ENCODE measurements around the gene ZNF580. TPM values are rescaled to one million over a fixed set of nuclear protein-coding genes. Genes with fewer than 3 reads are reported as not detected.

Gene ZNF580, protein sequence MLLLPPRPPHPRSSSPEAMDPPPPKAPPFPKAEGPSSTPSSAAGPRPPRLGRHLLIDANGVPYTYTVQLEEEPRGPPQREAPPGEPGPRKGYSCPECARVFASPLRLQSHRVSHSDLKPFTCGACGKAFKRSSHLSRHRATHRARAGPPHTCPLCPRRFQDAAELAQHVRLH
- 7.5 TPM for total RNA-seq

DNA sequence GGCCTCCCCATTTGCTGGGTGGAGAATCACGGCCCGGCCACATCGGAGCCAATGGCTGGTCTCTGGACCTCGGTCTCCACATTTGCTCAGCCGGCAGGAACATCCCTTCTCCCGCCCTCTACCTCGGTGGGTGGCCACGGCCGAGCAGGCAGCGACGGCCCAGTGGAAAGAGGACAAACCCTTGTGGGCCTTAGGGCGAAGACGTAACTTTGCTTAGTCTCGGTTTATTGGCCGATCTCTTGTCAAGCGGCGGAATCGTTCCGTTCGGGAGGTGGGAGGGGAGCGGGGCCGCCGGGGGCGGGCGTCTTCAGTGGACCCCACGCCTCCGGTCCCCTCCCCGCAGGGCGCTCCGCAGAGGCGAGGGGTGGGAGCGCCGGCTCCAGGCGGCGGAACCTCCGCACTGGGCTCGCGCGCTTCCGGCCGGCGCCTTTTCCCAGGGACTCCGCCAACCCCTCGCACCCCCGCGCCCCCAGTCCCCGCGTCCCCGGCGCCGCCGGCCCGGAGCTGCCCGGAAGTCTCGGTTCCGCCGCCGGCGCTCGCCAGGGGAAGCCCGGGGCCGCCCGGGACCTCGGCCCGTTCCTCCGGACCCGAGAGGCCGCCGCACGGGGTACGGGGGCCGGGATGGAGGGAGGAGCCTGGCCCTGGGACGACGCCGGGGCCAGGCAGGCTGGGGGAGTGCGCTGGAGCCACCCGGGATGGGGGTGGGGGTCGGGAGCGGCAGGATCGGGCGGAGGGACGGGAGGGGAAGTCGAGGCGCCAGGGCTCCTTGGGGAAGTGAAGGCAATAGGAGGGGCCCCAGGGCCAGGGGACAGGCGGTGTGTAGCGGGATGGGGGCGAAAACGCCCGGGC lies at the start of gene ZNF580:
Gene ZNF580 (plus strand): TSS at position 426 of the 849 bp plus-strand sequence. CDS start 1,507 bp downstream, outside the sequence.
- DNase-seq (ENCODE audit: low spot score) (peak; percentile 73), ATAC-seq (peak; percentile 73)

DNA sequence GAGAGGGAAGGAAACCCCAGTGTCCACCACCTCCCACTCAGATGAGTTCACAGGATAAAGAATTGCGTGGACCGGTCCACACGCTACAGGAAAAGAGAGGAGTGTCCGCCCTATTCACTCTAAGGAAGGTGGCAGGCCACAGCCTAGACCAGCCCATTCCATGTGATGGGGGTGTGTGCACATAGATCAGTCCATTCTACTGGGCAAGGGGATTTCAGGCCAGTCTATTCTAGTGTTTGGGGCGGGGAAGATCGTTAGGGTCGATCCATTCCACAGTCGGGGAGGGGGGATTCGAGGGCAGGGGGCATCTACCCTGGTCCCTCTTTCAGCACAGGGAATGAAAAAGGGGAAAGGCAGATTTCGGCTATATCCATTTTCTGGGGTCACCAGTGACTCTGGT lies 49.2 kb upstream of the ZNF580 start:
- DNase-seq (ENCODE audit: low spot score): no peak
- ATAC-seq: no peak

DNA sequence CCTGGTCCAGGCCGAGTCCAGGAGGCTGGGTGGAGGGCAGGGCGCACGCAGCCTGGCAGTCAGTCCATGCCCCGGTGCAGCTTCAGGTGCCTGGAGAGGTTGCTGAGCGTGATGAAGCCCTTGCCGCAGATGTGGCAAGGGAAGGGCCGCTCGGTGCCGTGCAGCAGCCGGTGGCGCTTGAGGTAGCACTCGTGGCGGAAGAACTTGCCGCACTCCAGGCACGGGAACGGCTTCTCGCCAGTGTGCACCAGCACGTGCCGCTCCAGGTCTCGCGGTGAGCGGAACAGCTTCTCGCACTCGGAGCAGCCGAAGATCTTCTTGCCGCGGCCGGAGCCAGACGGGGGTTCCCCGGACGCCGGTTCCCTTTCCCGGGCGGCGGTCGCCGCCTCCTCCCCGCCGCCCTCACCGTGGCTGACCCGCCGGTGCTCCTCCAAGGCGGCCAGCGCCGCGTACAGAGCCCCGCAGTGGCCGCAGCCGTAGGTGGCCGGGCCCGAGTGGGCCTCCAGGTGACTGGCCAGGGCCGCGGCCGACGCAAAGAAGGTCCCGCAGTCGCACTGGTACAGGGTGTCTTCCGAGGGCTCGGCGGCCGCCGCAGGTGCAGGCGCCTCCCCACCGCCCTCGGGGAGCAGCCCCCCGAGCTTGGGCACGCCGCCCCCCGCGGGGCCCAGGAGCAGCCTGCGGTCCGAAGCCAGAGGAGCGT lies 48.3 kb upstream of the ZNF580 start:
- DNase-seq (ENCODE audit: low spot score): no peak
- no peak for ATAC-seq

DNA sequence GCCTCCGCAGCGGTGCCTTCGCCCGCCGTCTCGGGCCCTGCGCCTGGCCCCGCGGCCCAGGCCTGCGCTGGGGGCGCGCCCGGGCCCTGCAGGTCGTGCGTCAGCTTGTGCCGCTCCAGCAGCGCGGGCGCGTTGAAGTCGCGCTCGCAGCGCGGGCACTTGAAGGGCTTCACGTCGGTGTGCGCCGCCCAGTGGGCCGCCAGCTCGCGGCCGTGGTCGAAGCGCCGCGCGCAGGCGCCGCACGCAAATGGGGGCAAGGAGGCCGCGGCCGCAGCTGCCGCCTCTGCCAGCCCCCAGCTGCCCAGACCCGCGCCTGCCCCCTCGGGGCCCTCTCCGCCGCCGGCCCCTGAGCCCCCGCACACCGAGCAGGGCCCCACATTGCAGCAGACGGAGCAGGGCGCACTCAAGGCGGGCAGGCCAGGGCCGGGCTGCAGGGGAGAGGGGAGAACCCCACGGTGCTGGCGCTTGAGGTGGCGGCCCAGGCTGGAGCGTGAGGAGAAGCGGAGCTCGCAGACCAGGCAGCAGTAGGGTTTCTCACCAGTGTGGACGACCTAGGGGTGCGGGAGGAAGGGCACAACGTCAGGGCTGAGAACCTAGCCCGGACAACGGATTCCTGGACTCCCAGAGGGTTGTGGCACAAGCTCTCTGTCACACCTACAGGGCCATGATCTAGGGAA lies 47.6 kb upstream of the ZNF580 start:
- ATAC-seq: no peak

DNA sequence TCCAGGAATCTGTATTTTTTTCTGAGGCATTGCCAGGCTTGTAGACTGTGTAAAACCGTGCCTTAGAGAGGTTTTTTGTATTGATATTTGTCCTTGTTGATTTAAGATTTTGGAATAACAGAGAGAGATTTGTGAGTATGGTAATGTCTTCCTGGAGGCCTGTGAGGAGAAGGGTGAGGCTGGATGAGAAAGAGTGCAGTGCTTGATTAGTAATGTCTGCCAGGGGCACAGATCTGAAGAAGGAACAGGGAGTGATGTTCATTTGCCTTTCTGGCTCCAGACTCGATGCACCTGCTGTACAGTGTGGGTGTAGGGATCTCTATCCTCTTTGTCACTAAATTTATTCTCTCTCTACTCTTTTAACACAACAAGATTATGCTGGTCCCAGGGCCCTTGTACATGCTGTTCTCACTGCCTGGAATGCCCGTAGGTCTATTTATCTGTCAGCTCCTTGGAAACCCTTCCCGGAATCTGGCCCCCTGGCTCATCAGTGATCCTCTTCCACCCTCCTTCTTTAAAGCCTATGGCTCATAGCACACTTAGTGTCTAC lies 45.7 kb upstream of the ZNF580 start:
- DNase-seq (ENCODE audit: low spot score): no peak
- ATAC-seq: no peak

More for the DNA sequence above, 47.6 kb upstream of the ZNF580 start:
- DNase-seq (ENCODE audit: low spot score): no peak

DNA sequence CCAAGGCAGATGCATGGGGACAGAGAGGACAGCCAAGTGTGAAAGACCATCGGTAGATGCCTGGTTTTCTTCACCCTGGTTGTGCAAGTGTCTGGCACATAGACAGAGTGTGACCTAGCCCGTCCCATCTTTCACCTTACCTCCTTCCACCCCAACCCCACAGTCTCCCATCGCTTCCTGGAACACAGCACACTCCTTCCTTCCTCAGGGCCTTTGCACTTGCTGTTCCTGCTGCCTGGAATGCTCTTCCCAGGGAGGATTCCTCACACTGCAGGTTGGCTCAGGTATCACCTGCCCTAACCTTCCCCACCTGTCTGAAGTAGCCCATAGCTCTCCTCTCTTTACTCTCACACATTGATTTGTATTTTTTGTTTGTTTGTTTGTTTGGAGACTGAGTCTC lies 44.5 kb upstream of the ZNF580 start:
- ATAC-seq: no peak
- DNase-seq (ENCODE audit: low spot score): no peak

DNA sequence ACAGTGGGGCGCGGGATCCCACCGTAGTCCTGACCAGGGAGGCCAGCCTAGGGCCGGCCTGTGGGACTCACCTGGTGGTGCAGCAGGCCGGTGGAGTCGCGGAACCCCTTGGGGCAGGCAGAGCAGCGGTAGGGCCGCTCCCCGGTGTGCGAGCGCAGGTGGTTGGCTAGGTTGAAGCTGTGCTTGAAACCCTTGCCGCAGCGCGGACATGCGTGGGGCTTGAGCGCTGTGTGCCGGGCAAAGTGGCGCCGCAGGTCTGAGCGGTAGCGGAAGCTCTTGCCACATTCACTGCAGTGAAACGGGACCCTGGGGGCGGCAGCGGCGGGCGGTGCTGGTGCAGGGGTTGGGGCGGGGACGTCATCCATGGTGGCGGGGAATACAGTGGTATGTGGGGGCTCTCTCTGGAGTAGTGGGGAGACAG lies 43.3 kb upstream of the ZNF580 start:
- ATAC-seq (no peak), DNase-seq (ENCODE audit: low spot score) (no peak)

DNA sequence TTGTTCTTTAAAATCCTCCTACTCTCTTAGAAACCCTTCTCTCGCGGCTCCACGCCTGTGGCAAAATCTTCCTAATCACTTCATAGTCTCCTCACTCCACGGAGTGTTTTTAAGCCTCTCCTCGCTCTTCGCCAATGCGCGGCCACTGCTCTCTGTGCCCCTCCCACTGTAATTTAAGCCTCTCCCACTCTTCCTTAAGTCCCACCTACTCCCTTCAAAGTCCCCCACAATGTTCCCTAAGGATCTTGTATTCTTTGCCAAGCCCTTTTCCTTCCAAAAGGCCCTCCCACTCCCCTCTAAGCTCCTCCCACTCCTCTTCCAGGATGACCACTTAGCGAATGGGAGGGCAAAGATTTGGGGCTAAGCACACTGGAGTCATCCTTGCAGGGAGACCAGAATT lies 42.8 kb upstream of the ZNF580 start:
- no peak for ATAC-seq
- DNase-seq (ENCODE audit: low spot score): no peak

DNA sequence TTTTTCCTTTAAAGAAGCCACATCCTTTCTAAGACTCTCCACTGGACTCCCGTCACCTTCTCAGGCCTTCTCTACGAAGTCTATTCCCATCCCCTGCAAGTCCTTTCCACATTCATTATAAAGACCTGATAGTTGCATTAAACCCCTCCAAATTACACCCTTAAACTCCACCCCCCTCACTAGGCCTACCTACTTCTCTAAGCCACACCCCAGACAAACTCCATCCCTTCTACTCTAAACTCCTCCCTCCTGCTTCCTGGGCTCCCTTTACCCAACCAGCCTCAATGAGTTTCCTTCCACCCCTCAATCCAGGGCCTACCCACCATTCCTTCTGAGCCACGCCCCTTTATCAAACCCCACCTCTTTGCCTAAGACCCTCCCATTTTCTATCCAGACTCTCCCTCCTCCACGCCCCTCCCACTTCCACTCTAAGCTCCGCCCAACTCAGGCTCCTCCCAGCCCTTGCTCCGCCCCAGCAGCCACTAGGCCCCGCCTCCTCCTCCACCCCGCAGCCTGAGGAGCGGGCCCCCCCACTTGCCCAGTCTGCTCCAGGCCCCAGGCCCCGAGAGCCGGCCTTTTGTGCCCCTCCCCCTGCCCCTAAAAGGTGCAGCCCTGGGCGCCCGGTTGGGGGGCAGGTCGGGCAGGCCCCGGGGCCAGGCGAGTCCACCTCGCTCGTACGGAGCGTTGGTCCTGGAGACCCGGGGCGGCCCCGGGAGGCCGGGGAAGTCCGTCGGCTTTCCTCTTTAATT lies 41.9 kb upstream of the ZNF580 start:
- ATAC-seq (peak; percentile 82), DNase-seq (ENCODE audit: low spot score) (peak; percentile 93)

DNA sequence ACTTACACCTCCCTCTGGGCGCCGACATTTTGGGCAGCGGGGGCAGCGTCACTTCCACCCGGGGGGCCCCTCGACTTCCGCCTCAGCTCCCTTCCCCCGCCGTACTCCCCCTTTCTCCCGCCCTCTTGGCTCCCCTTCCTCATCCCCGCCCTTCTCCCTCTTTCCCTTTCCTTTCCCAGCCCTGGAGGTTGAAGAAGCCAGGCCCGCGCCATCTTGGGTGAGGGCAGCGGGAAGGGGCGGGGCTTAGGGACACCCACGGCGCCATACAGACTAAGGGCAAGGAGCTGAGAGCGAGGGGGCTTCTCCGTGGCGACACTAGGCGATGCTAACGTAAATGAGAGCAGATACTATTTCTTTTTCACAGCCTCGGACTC lies 41.3 kb upstream of the ZNF580 start, which contains the start of gene FIZ1:
Gene FIZ1 (minus strand): TSS at position 50 of the 374 bp plus-strand sequence. CDS start 1,652 bp downstream, outside the sequence.
- peak; percentile 86 for ATAC-seq
- DNase-seq (ENCODE audit: low spot score): peak; percentile 99

DNA sequence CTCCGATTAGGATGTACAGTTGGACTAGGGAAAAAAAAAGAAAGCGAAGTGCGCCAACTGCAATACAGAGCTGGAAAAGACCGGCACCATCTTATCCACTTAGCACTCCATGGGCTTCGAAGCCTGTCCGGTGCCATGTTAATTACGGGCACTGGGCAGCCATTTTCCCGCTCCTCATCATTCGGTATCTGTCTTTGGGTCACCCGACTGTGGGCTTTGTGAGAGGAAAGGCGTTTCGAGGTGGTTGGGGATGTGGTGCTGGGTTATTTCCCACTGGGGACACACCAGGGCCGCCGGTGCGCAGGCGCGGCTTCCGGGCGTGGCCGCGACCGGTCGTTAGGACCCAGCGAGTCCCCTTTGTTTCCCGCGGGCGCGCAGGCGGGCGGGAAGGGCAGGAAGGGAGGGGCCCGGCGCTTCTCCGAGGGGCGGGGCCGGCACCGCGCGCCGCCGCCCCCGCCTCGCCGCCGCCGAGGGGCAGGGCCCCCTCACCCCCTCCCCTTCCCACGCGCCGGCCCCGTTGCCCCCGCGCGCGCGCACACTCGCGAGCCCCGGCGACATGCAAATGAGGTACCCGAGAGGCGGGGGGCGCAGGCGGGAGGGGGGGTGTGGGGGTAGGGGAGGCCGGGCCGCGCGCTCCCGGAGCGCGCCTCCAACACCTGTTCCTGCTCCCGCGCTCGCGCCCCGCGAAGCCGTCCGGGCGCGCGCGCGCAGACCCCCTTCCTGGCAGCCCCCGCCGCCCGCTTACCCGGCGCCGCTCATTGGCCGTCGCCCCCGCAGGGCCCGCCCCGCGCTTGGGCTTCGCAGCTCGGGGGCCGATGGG lies 40.8 kb upstream of the ZNF580 start, which contains the start of gene ZNF524:
Gene ZNF524 (plus strand): TSS at position 447 of the 820 bp plus-strand sequence. CDS start 1,825 bp downstream, outside the sequence.
- DNase-seq (ENCODE audit: low spot score): peak; percentile 89
- peak; percentile 71 for ATAC-seq

DNA sequence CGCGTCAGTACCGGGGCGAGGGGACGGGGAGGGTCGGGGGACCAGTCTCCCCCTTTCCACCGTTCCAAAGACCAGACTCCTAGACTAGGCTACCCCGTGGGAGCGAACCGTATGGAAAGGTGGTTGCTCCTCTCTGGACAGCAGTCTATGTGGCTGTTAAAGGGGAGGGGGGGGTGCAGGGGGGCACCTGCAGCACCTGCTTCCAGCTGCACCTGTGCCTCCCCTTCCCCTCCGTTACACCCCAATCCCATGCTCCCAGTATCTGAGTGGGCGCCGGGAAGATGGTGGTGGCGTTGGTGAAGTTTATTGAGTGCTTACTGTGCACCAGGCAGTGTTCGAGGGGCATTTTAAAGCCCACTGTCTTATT lies 40.2 kb upstream of the ZNF580 start:
- ATAC-seq (no peak), DNase-seq (ENCODE audit: low spot score) (no peak)

DNA sequence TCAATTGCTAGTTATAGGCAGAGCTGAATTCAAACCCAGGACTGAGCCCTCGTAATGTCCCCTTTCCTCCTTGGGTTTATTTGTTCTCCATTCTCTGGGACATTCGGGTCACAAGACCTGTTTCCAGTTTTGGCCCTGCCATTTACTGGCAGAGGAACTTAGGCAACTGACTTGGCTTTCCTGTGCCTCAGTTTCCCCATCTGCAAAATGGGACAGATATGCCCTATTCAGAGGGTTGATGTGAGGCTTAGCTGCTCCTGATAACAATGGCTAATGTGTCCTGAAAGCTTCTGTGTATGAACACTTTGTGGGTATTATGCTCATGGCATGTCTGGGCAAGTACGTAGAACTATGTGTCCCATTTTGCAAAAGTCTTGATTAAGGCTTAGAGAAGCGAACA lies 39.7 kb upstream of the ZNF580 start:
- DNase-seq (ENCODE audit: low spot score) (no peak), ATAC-seq (no peak)

DNA sequence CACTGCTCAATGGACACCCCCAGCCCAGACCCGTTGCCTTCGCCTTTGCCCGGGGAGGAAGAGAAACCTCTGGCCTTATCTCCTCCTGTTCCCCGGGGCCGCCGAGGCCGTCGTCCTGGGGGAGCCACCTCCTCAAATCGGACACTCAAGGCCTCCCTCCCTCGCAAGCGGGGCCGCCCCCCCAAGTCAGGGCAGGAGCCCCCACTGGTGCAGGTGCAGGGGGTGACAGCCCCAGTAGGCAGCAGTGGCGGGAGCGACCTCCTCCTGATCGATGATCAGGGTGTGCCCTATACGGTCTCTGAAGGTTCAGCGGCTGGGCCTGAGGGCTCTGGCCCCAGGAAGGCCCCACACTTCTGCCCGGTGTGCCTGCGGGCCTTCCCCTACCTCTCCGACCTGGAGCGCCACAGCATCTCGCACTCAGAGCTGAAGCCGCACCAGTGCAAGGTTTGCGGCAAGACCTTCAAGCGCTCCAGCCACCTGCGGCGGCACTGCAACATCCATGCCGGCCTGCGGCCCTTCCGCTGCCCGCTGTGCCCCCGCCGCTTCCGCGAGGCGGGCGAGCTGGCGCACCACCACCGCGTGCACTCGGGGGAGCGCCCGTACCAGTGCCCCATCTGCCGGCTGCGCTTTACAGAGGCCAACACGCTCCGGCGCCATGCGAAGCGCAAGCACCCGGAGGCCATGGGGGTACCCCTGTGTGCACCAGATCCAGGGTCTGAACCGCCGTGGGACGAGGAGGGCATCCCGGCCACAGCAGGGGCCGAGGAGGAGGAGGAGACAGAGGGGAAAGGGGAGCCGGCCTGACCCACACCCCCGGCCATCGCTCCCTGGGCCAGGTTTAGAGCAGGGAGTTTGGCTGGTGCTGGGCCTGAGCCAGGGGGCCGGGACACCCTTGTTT lies 38.4 kb upstream of the ZNF580 start:
- no peak for ATAC-seq

DNA sequence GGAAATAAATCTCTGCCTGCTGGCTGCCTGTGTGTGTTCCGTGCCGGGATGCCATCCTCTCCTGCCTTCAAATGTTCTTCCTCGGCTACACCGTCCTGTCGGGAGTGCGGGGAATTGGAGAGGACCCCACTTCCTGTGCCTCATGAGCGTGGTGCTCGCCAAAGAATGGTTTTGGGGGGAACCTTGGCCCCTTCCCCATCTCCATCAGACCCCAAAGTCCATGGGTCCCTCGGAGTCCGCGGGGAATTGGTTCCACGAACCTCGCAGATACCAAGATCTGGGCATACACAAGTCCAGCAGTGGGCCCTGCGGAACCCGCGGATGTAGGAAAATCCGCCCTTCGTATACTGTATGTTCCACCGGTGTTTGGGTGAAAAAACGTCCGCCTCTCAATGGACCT lies 37.7 kb upstream of the ZNF580 start:
- ATAC-seq: no peak
- DNase-seq (ENCODE audit: low spot score): no peak

More for the DNA sequence above, 38.4 kb upstream of the ZNF580 start:
- DNase-seq (ENCODE audit: low spot score): no peak

DNA sequence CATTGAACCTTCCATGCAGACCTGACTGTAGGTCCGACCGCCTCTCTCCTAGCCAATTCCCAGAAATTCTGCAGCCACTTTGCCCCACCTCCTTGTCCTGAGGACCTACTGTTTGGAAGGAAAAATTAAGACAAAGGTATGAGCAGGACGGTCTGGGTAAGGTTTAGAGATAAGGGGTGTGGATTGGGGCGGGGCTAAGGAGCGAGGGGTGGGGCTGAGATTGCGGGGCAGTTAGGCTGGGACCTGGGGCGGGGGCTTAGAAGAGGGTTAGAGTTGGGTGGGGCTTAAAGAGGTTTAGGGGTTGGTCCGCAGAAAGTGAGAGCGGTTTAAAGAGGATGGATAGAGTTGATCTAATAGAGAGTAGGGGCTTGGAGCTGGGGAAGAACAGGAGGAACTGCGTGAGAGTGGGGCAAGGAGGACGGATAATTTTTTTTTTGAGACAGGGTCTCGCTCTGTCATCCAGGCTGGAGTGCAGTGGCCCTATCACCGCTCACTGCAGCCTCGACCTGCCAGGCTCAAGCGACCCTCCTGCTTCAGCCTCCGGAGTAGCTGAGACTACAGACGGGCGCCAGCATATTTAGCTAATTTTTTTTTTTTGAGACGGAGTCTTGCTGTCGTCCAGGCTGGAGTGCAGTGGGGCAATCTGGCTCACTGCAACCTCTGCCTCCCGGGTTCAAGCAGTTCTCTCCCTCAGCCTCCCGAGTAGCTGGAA lies 37.1 kb upstream of the ZNF580 start:
- DNase-seq (ENCODE audit: low spot score) (no peak), ATAC-seq (no peak)

DNA sequence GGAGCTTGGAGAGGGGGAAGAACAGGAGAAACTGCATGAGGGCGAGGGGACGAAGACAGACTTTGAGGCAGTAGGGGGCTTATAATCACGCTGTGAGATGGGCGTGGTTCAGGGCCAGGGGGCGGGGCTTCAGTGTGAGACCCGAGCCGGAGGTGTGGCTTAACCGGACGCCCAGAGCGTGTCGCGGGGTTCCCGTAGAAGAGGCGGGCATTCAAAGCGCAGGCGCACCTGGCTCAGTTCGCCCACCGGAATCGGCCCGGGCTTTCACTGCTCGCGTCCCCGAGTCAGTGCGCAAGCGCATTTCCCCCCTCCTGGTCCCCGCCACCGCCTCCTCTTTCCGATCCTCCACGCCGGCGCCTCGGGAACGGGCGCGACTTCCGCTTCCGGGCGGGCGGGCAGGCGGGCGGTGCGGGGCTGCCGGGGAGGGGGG lies 35.6 kb upstream of the ZNF580 start:
- DNase-seq (ENCODE audit: low spot score) (peak; percentile 97), ATAC-seq (peak; percentile 85)

Measured in left lobe of liver (tissue), 2 donors.